ENCODE measurements around the gene GALR2. TPM values are rescaled to one million over a fixed set of nuclear protein-coding genes. Genes with fewer than 3 reads are reported as not detected.

Gene GALR2
- total and polyA plus RNA-seq, 10 of the 15 experiments (the other 5 are each of a cell fraction or from before 2014, with no cell fraction given) = 0.06 to 1.2 (median 0.22) TPM; not detected in 5

- TF ChIP-seq CEBPZ (IDR thresholded peaks at IDR 0.05; ENCODE audit: low read depth, low read length) = no peak
- TF ChIP-seq CEBPB (IDR thresholded peaks at IDR 0.05; ENCODE audit: borderline replicate concordance in 1 of 2, low read depth in 2 of 2, low read length in 2 of 2) = no peak
- TF ChIP-seq RAD51 (IDR thresholded peaks at IDR 0.05) = no peak
These were observed 1.7 kb downstream of the GALR2 start (continued) for GRCh38 chr17:76076146-76076764.

- WGBS (ENCODE audit: insufficient coverage, insufficient replicate concordance, low lambda C conversion rate, missing lambda C conversion rate) = 23% methylated on average over 80 of the region's 82 CpGs
- in situ Hi-C loops (cut with MboI) = no loop called here
- ChIA-PET SMC1A (ENCODE audit: uncharacterized antibody, unreplicated experiment) (no interaction called here), CTCF (no interaction called here), RAD21 (ENCODE audit: unreplicated experiment) (no interaction called here), POLR2A (no interaction called here)
- H3K36me3 ChIP-seq (ENCODE audit: control insufficient read depth in 2 of 2, insufficient read depth in 2 of 2, low read length in 1 of 2) = no peaks in the 10 kb centered on the region; a peak in 1 of 4 replicates
- intact Hi-C loops (cut with micrococcal nuclease; ENCODE audit: unreplicated experiment) = no loop called here
- H3K79me2 ChIP-seq (ENCODE audit: control insufficient read depth, insufficient read depth, low read length) = peaks cover 10% of the 10 kb centered on the region
- DNase-seq (ENCODE audit: low read depth, low spot score) (no peak), ATAC-seq (no peak), FAIRE-seq (no peak)
- no peak overlapping the region for H3K4me2 ChIP-seq (ENCODE audit: control insufficient read depth, insufficient read depth)
- no peaks in the 10 kb centered on the region for H3K9me3 ChIP-seq (replicated peaks; ENCODE audit: control insufficient read depth, insufficient read depth, low read length)
- no peaks in the 10 kb centered on the region for H4K20me1 ChIP-seq (ENCODE audit: control insufficient read depth, insufficient read depth)
- peaks cover 7 to 26% of the 10 kb centered on the region in 2 experiments; a peak in 3 of 4 replicates for H3K27me3 ChIP-seq (replicated peaks in 1 of 2; ENCODE audit: control insufficient read depth in 2 of 2, insufficient read depth in 2 of 2, low read length in 1 of 2)
- H3K4me3 ChIP-seq = no peak overlapping the region
- BruUV-seq (replicated peaks) = no TSS peak
- H3K4me1 ChIP-seq (ENCODE audit: control insufficient read depth, insufficient read depth, low read length) = no peaks in the 10 kb centered on the region
- no peak overlapping the region for H3K27ac ChIP-seq (ENCODE audit: control insufficient read depth, insufficient read depth)
- H2AFZ ChIP-seq (ENCODE audit: control insufficient read depth, low read depth, low read length) = no peak overlapping the region
- H3K9ac ChIP-seq (ENCODE audit: control insufficient read depth, insufficient read depth, low read length) = no peak overlapping the region
- TF ChIP-seq USF1 (IDR thresholded peaks at IDR 0.05; ENCODE audit: borderline replicate concordance, extremely low read length, insufficient read depth, low read depth, low read length) = no peak
- TF ChIP-seq RB1 (IDR thresholded peaks at IDR 0.05; ENCODE audit: borderline replicate concordance) = no peak
- TF ChIP-seq HDAC6 (IDR thresholded peaks at IDR 0.05; ENCODE audit: unreplicated experiment) = peak; percentile 90
- no peak for TF ChIP-seq EZH2 (IDR thresholded peaks at IDR 0.05; ENCODE audit: borderline replicate concordance, control insufficient read depth, low read depth, low read length)
- no peak for TF ChIP-seq NR2C1 (IDR thresholded peaks at IDR 0.05)
- TF ChIP-seq IKZF1 (conservative IDR thresholded peaks at IDR 0.05) = no peak
- no peak for TF ChIP-seq PKNOX1 (IDR thresholded peaks at IDR 0.05)
- TF ChIP-seq MLLT1 (IDR thresholded peaks at IDR 0.05) = no peak
- TF ChIP-seq JUNB (IDR thresholded peaks at IDR 0.05) = no peak
- TF ChIP-seq POLR2A (IDR thresholded peaks at IDR 0.05; ENCODE audit: low read depth, low read length) = peak; percentile 67; the same call in 1 of the 2 replicates
- no peak for TF ChIP-seq STAT3 (IDR thresholded peaks at IDR 0.05; ENCODE audit: low read depth, low read length)
- TF ChIP-seq ATF7 (IDR thresholded peaks at IDR 0.05; ENCODE audit: low read depth) = no peak
These were observed 2.4 kb downstream of the GALR2 start for GRCh38 chr17:76076765-76077583.

Data from GM12878 (cell line).